ENCODE results near the gene CDC42BPB. TPM values are rescaled to one million over a fixed set of nuclear protein-coding genes. Genes with fewer than 3 reads are reported as not detected.

The CDC42BPB gene
- total RNA-seq, 6 experiments from 2014 or later: 73.7 to 85.1 (median 79.9) TPM

GRCh38 chr14:103091883-103092222 is 34.5 kb upstream of the CDC42BPB start:
- TF ChIP-seq, protein P1, sequence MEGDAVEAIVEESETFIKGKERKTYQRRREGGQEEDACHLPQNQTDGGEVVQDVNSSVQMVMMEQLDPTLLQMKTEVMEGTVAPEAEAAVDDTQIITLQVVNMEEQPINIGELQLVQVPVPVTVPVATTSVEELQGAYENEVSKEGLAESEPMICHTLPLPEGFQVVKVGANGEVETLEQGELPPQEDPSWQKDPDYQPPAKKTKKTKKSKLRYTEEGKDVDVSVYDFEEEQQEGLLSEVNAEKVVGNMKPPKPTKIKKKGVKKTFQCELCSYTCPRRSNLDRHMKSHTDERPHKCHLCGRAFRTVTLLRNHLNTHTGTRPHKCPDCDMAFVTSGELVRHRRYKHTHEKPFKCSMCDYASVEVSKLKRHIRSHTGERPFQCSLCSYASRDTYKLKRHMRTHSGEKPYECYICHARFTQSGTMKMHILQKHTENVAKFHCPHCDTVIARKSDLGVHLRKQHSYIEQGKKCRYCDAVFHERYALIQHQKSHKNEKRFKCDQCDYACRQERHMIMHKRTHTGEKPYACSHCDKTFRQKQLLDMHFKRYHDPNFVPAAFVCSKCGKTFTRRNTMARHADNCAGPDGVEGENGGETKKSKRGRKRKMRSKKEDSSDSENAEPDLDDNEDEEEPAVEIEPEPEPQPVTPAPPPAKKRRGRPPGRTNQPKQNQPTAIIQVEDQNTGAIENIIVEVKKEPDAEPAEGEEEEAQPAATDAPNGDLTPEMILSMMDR (IDR thresholded peaks at IDR 0.05): 0 out of 2 replicates have a peak, but pooled peaks have one; percentile 3
- Mint-ChIP-seq H3K27me3 (ENCODE audit: insufficient read depth) (peaks cover 10% of the 10 kb centered on the region), H3K36me3 (ENCODE audit: low read depth) (no peaks in the 10 kb centered on the region), H3K4me3 (peak overlapping the region; percentile 17; the same call in 1 of the 2 replicates), H3K27ac (no peak overlapping the region), H3K4me1 (ENCODE audit: low read depth) (no peaks in the 10 kb centered on the region), H3K9me3 (no peaks in the 10 kb centered on the region)
- no peak for DNase-seq

- Mint-ChIP-seq H3K36me3 (ENCODE audit: low read depth) (no peaks in the 10 kb centered on the region), H3K4me1 (ENCODE audit: low read depth) (no peaks in the 10 kb centered on the region), H3K27me3 (ENCODE audit: insufficient read depth) (peaks cover 7% of the 10 kb centered on the region), H3K27ac (no peak overlapping the region), H3K4me3 (peak overlapping the region; percentile 52), H3K9me3 (no peaks in the 10 kb centered on the region)
- TF ChIP-seq, protein P1 (IDR thresholded peaks at IDR 0.05): peak; percentile 75
- no peak for DNase-seq
Measured at GRCh38 chr14:103091041-103091882, 33.9 kb upstream of the CDC42BPB start.

GRCh38 chr14:103090481-103091020 is 33.2 kb upstream of the CDC42BPB start:
- no peak overlapping the region for H3K27ac Mint-ChIP-seq

DNA sequence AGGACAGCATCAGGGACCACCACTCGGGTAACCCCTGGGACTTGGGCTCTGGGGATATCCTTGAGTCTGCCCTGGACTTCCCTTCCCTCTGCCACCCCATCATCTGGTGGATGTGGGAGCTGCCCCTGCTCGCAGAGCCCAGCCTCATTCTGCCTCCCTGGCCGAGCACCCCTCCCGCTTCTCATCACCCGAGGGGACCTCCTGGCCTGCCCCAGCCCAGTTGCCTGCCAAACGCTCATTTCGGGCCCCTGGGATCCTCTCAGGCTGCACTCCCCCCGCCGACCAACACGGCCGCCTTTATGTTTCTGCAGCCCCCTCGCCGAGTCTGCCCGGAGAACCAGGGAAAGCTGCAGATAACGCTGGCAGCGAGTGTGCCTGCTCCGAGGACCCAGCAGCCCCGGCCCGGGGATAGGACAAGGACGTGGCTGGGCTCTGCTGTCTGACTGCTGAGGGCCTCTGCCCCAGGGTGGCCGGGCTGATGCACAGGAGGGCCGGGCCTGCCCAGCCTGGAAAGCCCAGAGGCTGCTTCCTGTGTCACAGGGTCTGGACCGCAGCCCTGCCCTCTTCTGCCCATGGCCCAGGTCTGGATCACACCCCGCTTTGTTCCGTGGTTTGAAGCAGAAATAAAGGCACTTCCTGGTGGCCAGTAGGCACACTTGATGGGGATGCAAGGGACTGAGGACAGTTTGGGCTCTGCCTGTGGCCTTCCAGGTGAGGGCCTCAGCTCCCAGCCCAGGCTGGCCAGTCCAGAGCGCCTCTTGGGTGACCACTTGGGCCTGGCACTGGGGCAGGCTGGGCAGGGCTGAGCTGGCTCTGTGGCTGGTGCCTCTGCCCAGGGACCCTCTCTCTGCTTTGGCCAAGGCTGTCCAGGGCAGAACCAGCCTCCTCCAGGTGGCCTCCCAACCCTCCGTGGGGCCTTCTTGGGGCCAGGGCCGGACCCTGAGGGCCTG is 32.3 kb upstream of the CDC42BPB start:
- no peak for DNase-seq
- peaks cover 10% of the 10 kb centered on the region for H3K27me3 Mint-ChIP-seq (ENCODE audit: insufficient read depth)
- no peak overlapping the region for H3K4me3 Mint-ChIP-seq

More at GRCh38 chr14:103090481-103091020, 33.2 kb upstream of the CDC42BPB start:
- TF ChIP-seq, protein P1 (IDR thresholded peaks at IDR 0.05): no peak
- peak overlapping the region; percentile 52; the same call in 1 of the 2 replicates for H3K4me3 Mint-ChIP-seq
- no peaks in the 10 kb centered on the region for H3K36me3 Mint-ChIP-seq (ENCODE audit: low read depth)
- no peaks in the 10 kb centered on the region for H3K4me1 Mint-ChIP-seq (ENCODE audit: low read depth)
- DNase-seq: no peak
- H3K9me3 Mint-ChIP-seq: no peaks in the 10 kb centered on the region
- peaks cover 9% of the 10 kb centered on the region for H3K27me3 Mint-ChIP-seq (ENCODE audit: insufficient read depth)

DNA sequence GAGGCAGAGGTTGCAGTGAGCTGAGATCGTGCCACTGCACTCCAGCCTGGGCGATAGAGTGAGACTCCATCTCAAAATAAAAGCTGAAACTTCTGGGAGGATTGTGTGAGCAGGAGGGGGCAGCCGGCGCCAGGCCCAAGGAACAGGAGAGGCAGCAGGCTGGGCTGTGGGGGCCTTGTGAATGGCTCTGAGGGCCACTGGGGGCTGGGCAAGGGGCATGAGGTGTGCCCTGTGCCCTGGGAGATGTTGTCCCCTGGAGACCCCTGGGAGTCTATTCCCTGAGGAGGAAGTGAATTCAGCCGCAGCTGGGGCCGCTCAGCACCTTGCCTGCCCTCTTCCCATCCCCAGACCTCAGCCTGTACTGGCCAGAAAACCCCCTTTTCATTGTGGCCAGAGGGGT is 31.6 kb upstream of the CDC42BPB start:
- H3K4me1 Mint-ChIP-seq (ENCODE audit: low read depth): no peaks in the 10 kb centered on the region
- H3K36me3 Mint-ChIP-seq (ENCODE audit: low read depth): no peaks in the 10 kb centered on the region
- H3K4me3 Mint-ChIP-seq: no peak overlapping the region
- H3K9me3 Mint-ChIP-seq: no peaks in the 10 kb centered on the region
- no peak for DNase-seq
- no peak overlapping the region for H3K27ac Mint-ChIP-seq
- TF ChIP-seq, protein P1 (IDR thresholded peaks at IDR 0.05): no peak
- peaks cover 14% of the 10 kb centered on the region for H3K27me3 Mint-ChIP-seq (ENCODE audit: insufficient read depth)

More for the DNA sequence above, 32.3 kb upstream of the CDC42BPB start:
- TF ChIP-seq, protein P1 (IDR thresholded peaks at IDR 0.05): no peak
- H3K9me3 Mint-ChIP-seq: no peaks in the 10 kb centered on the region
- no peak overlapping the region for H3K27ac Mint-ChIP-seq
- no peaks in the 10 kb centered on the region for H3K4me1 Mint-ChIP-seq (ENCODE audit: low read depth)
- H3K36me3 Mint-ChIP-seq (ENCODE audit: low read depth): no peaks in the 10 kb centered on the region

Measured in HFFc6 (cell line).